ENCODE measurements around the gene B9D1. TPM values are rescaled to one million over a fixed set of nuclear protein-coding genes. Genes with fewer than 3 reads are reported as not detected.

Gene B9D1
- total and polyA plus RNA-seq, 7 donors: 6.6 to 22.4 (median 15.2) TPM

- H3K4me3 ChIP-seq: no peak overlapping the region
- no peak for TF ChIP-seq POLR2A (IDR thresholded peaks at IDR 0.05)
- no peak for TF ChIP-seq EP300 (IDR thresholded peaks at IDR 0.05)
- TF ChIP-seq CTCF (IDR thresholded peaks at IDR 0.05): no peak
- TF ChIP-seq POLR2AphosphoS5 (IDR thresholded peaks at IDR 0.05): no peak
- intact Hi-C loops (cut with DNase I): no loop called here
- peak overlapping the region; percentile 24 to 46 (median 33) for H3K27ac ChIP-seq
- DNase-seq: peak; percentile 35
- no peaks in the 10 kb centered on the region for H3K36me3 ChIP-seq
- no peaks in the 10 kb centered on the region for H3K27me3 ChIP-seq
- H3K4me1 ChIP-seq: peaks cover 0 to 37% (median 26%) of the 10 kb centered on the region in 4 donors
- no peaks in the 10 kb centered on the region for H3K9me3 ChIP-seq
- WGBS, 2 donors: 60 to 76% methylated on average over 8 of the region's 8 CpGs
Measured at GRCh38 chr17:19401321-19402010, 38.9 kb upstream of the B9D1 start.

DNA sequence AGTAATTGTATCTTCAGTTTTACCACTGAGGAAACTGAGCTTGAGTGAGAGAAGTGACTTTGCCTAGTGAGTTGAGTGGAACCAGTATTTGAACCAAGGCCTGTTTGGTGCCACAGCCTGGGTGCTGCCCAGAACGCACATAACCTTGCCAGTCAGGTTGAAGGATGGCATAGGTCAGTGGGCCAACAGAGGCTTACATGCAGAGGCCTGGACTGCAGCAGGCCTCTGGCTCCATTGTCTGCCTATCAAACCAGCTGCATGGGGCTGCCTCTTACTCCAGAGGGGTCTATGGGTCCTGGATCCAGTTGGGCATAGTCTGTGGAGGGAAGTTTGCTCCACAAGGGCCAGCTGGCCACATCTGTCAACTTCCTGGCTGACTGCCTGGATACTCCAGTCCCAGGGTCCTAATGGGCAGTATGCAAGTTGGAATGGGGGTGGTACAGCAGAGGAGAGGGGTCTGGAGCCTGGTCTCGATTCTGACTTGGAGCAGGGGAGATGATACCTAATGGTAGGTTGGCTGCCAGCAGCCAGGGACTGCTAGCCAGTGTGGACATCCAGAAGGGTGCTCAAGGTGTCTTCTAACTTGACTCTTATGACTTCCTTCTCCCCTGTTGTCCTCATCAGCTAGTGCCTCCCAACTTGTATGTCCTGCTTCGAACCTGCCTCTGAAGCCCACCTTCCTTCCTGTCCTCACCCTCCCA, 37.4 kb upstream of the B9D1 start:
- Histone ChIP-seq H3K27me3 (no peaks in the 10 kb centered on the region), H3K27ac (no peak overlapping the region), H3K4me3 (no peak overlapping the region), H3K4me1 (peaks cover 0 to 37% (median 26%) of the 10 kb centered on the region in 4 donors), H3K36me3 (no peaks in the 10 kb centered on the region), H3K9me3 (no peaks in the 10 kb centered on the region)
- no peak for TF ChIP-seq POLR2A (IDR thresholded peaks at IDR 0.05)
- no peak for TF ChIP-seq CTCF (IDR thresholded peaks at IDR 0.05)
- no peak for TF ChIP-seq EP300 (IDR thresholded peaks at IDR 0.05)
- no peak for TF ChIP-seq POLR2AphosphoS5 (IDR thresholded peaks at IDR 0.05)
- intact Hi-C loops (cut with DNase I): no loop called here
- WGBS, 2 donors: 84 to 92% methylated on average over 3 of the region's 3 CpGs
- no peak for DNase-seq

- Histone ChIP-seq H3K36me3 (no peaks in the 10 kb centered on the region), H3K4me1 (peaks cover 0 to 38% (median 26%) of the 10 kb centered on the region in 4 donors), H3K9me3 (no peaks in the 10 kb centered on the region), H3K27ac (peak overlapping the region; percentile 53 to 60 (median 57)), H3K27me3 (no peaks in the 10 kb centered on the region), H3K4me3 (no peak overlapping the region)
- intact Hi-C loops (cut with DNase I): no loop called here
- WGBS, 2 donors: 8 to 49% methylated on average over 2 of the region's 2 CpGs
- peak; percentile 85 for DNase-seq
- TF ChIP-seq POLR2AphosphoS5 (IDR thresholded peaks at IDR 0.05) (peak in 2 of 4 donors; percentile 43 to 57), CTCF (IDR thresholded peaks at IDR 0.05) (no peak), EP300 (IDR thresholded peaks at IDR 0.05) (peak in 1 of 4 donors; percentile 49), POLR2A (IDR thresholded peaks at IDR 0.05) (no peak)
Measured at GRCh38 chr17:19398301-19399181, 36.0 kb upstream of the B9D1 start.

- WGBS, 2 donors: 15 to 58% methylated on average over 6 of the region's 6 CpGs
- Histone ChIP-seq H3K36me3 (no peaks in the 10 kb centered on the region), H3K4me3 (no peak overlapping the region), H3K4me1 (peaks cover 0 to 43% (median 32%) of the 10 kb centered on the region in 4 donors), H3K9me3 (no peaks in the 10 kb centered on the region), H3K27me3 (no peaks in the 10 kb centered on the region), H3K27ac (peak overlapping the region; percentile 53 to 60 (median 57))
- TF ChIP-seq EP300 (IDR thresholded peaks at IDR 0.05) (no peak), CTCF (IDR thresholded peaks at IDR 0.05) (no peak), POLR2A (IDR thresholded peaks at IDR 0.05) (no peak), POLR2AphosphoS5 (IDR thresholded peaks at IDR 0.05) (no peak)
- intact Hi-C loops (cut with DNase I): no loop called here
- no peak for DNase-seq
Measured at GRCh38 chr17:19397556-19398041, 35.1 kb upstream of the B9D1 start.

Measured in sigmoid colon (tissue), 7 donors.